Common myeloid progenitor, CD34-positive (primary cell): ENCODE measurements around the gene IFFO2.
"Not testable (repeated sequence)": the region's sequence is repeated elsewhere in the genome, so short reads cannot be mapped to it uniquely, and the experiment has no call there.

Experiments
- CTCF ChIA-PET: fragments of 350-600 bp; sonication (Branson Sonifier 250); formaldehyde crosslinking; loops from one replicate; lab custom pipeline; 2021; ENCODE audit warnings: antibody characterized with exemption; lab: Charles Lee
- POLR2A ChIA-PET: fragments of 350-600 bp; sonication (Branson Sonifier 250); formaldehyde crosslinking; loops from one replicate; lab custom pipeline; 2021; ENCODE audit warnings: antibody characterized with exemption; lab: Charles Lee
- DNase-seq, 3 donors: peaks; one replicate each; pipeline versions ENCODE4 v3.0.0 to v3.0.0-alpha.2; 2013
- H3K27ac ChIP-seq, 2 experiments: 1 replicate in 1 of 2; 2 replicates in 1 of 2; pipeline ENCODE4 v1.7.0; 2013; ENCODE audit warnings: inconsistent platforms in 2 of 2, low read length in 2 of 2, mild to moderate bottlenecking in 2 of 2, low read depth in 1 of 2, moderate library complexity in 1 of 2; ENCODE audit not compliant: severe bottlenecking in 2 of 2, insufficient read depth in 1 of 2, poor library complexity in 1 of 2
- H3K27me3 ChIP-seq, 5 experiments: replicated peaks in 2 of 5; 1 replicate in 3 of 5; 2 replicates in 2 of 5; pipeline versions ENCODE4 v1.6.1 to v1.7.0; 2013; ENCODE audit warnings: low read length in 4 of 5, mild to moderate bottlenecking in 2 of 5, moderate library complexity in 2 of 5, inconsistent platforms in 1 of 5; ENCODE audit not compliant: insufficient read depth in 5 of 5, control insufficient read depth in 4 of 5
- H3K36me3 ChIP-seq, 4 experiments: 1 replicate in 2 of 4; 2 replicates in 2 of 4; pipeline versions ENCODE4 v1.6.1 to v1.7.0; 2013; ENCODE audit warnings: low read length in 3 of 4, control low read depth in 1 of 4, mild to moderate bottlenecking in 1 of 4; ENCODE audit not compliant: control insufficient read depth in 4 of 4, insufficient read depth in 4 of 4
- H3K4me1 ChIP-seq, 4 experiments: 1 replicate in 3 of 4; 2 replicates in 1 of 4; pipeline versions ENCODE4 v1.6.1 to v1.7.1; 2013; ENCODE audit warnings: low read length in 3 of 4, mild to moderate bottlenecking in 3 of 4, control low read depth in 1 of 4, inconsistent platforms in 1 of 4, moderate library complexity in 1 of 4; ENCODE audit not compliant: control insufficient read depth in 4 of 4, insufficient read depth in 4 of 4; ENCODE audit errors: control extremely low read depth in 1 of 4
- H3K4me3 ChIP-seq, 7 experiments: 1 replicate in 4 of 7; 2 replicates in 3 of 7; pipeline versions ENCODE4 v1.5.1 to v1.7.0; 2013; ENCODE audit warnings: mild to moderate bottlenecking in 7 of 7, low read length in 6 of 7, moderate library complexity in 6 of 7, inconsistent platforms in 2 of 7, low read depth in 2 of 7, control low read depth in 1 of 7; ENCODE audit not compliant: insufficient read depth in 4 of 7, control insufficient read depth in 1 of 7; ENCODE audit errors: extremely low read depth in 1 of 7
- H3K9me3 ChIP-seq, 5 experiments: 1 replicate in 4 of 5; 2 replicates in 1 of 5; pipeline versions ENCODE4 v1.6.1 to v1.7.1; 2013; ENCODE audit warnings: low read length in 4 of 5, mild to moderate bottlenecking in 2 of 5, inconsistent platforms in 1 of 5, low read depth in 1 of 5, moderate library complexity in 1 of 5; ENCODE audit not compliant: control insufficient read depth in 4 of 5, insufficient read depth in 2 of 5; ENCODE audit errors: control extremely low read depth in 1 of 5
- WGBS: methylation state at CpG from one replicate; pipeline ENCODE4 v1.1.5; 2013; ENCODE audit not compliant: insufficient coverage; 5-methylcytosine and 5-hydroxymethylcytosine counted together

The IFFO2 gene

DNA sequence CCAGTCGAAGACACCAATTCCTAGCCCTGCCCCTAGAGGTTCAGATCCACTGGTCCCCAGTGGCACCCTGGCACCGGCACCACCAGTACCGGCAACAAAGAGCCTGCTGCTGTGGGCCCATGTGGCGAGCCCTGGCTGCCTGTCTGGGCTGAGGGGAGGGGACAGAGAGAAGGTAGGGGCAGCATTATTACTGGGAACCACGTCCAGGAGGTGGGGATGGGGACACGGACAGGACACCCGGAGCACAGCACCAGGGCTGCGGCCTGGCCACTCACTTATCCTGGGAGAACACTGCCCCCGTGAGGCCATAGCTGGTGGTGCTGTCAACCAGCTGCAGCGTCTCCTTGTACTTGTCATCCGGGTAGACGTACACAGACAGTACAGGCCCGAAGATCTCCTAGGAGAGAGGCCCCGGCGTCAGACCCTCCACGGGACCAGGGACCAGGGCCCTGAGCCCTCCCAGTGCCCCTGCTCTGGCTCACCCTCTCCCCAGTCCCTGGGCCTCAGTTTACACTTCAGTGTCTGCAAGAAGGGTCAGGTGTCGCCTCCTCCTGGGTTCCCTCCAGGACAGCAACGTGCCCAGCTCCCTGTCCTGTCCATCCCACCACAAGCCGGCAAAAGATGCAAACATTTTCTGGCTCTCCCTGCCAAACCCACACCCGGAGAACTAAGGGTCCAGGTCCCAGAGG, 81.2 kb downstream of the IFFO2 start:
- H3K4me1 ChIP-seq, result no peaks in the 10 kb centered on the region
- ChIA-PET CTCF (interaction anchor here (0.8 to 5.8 kb wide), 7 partner anchors 9 to 277 kb away, joined by 3 to 29 read pairs (median 5); no protein-coding TSS in a partner anchor), POLR2A (no interaction called here)
- no peaks in the 10 kb centered on the region for H3K9me3 ChIP-seq
- H3K27me3 ChIP-seq, result no peaks in the 10 kb centered on the region
- no peaks in the 10 kb centered on the region for H3K36me3 ChIP-seq
- WGBS, result 52% methylated on average over 19 of the region's 20 CpGs
- no peak overlapping the region for H3K4me3 ChIP-seq
- peak; percentile 70 to 87 (median 81) for DNase-seq
- no peak overlapping the region for H3K27ac ChIP-seq

DNA sequence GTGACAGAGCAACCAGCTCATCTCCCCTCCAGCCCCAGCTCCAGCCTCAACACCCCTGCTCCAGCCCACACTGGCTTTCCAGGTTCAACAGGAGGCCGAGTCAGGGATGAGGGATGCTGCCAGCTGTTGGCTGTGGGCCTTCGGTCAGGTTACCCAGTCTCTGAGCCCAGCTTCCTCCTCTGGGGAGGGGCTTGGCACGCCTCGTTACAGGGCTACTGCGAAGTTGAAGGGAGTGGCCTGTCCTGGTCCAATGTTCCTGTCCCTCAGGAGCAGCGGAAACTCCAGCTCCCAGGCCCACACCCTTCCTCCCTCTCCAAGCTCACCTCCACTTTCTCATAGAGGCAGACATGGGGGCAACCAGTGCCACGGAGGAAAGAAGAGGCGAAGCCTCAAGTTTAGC, 81.9 kb downstream of the IFFO2 start:
- Histone ChIP-seq H3K4me1 (no peaks in the 10 kb centered on the region), H3K36me3 (no peaks in the 10 kb centered on the region), H3K27me3 (no peaks in the 10 kb centered on the region), H3K9me3 (no peaks in the 10 kb centered on the region), H3K27ac (no peak overlapping the region), H3K4me3 (no peak overlapping the region)
- POLR2A ChIA-PET, result no interaction called here
- WGBS, result 95% methylated on average over 6 of the region's 8 CpGs
- CTCF ChIA-PET, result interaction anchor here (0.8 to 5.8 kb wide), 8 partner anchors 10 to 276 kb away, joined by 3 to 29 read pairs (median 4); no protein-coding TSS in a partner anchor
- no peak for DNase-seq

DNA sequence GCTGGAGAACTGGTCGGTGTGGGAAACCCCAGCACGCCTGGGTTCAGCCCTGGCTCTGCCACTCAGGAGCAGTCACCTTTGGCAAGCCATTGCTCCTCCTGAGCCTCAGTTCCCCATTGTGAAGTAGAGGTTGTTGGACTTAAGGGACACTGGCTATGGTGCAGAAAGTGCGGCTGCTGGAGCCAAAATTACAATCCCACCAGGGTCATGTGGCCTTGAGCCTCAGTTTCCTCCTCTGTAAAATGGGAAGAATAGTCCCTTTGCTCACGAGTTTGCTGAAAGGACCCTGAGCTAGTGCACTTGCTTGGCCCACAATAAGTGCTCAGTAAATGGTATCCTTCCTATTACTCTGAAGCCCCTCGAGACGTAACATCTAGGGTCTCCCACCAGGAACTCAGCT, 82.4 kb downstream of the IFFO2 start:
- ChIA-PET POLR2A (no interaction called here), CTCF (interaction anchor here (0.8 to 5.8 kb wide), 6 partner anchors 10 to 276 kb away, joined by 3 to 29 read pairs (median 7); no protein-coding TSS in a partner anchor)
- Histone ChIP-seq H3K27ac (no peak overlapping the region), H3K4me1 (no peaks in the 10 kb centered on the region), H3K36me3 (no peaks in the 10 kb centered on the region), H3K4me3 (no peak overlapping the region), H3K9me3 (no peaks in the 10 kb centered on the region), H3K27me3 (peaks cover 0 to 4% (median 0%) of the 10 kb centered on the region in 5 experiments)
- 96% methylated on average over 6 of the region's 6 CpGs for WGBS
- no peak for DNase-seq

DNA sequence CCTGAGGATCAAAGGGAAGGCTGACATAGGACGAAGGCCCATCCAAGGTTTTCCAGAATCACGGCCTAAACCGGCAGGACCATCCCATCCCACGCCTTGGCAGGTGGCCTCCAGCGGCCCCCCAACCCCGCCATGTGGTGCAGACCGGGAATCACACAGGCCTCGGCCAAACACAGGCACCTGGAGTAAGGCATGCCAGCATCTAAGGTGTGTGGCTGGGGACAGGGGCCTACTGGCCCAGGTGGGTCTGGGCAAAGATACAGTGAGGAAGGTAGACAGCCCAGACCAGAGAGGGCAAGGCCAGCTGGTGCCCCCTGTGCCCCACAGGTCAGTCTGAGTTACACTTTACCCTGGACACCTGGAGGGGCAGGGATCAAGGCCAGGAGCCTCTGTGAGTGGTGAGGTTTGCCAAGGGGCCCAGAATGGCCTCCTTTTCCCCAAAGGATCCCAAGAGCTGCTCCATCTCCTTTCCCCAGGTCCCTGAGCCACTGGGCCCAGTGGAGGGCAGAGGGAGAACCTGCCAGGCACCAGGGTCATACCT, 84.3 kb downstream of the IFFO2 start:
- ChIA-PET POLR2A (no interaction called here), CTCF (interaction anchor here (5.8 kb wide), 1 partner anchor 12 kb away, joined by 29 read pairs; no protein-coding TSS in a partner anchor)
- Histone ChIP-seq H3K27ac (no peak overlapping the region), H3K27me3 (peaks cover 0 to 12% (median 0%) of the 10 kb centered on the region in 5 experiments), H3K4me1 (no peaks in the 10 kb centered on the region), H3K36me3 (no peaks in the 10 kb centered on the region), H3K9me3 (no peaks in the 10 kb centered on the region), H3K4me3 (no peak overlapping the region)
- 85% methylated on average over 5 of the region's 8 CpGs for WGBS
- no peak for DNase-seq

DNA sequence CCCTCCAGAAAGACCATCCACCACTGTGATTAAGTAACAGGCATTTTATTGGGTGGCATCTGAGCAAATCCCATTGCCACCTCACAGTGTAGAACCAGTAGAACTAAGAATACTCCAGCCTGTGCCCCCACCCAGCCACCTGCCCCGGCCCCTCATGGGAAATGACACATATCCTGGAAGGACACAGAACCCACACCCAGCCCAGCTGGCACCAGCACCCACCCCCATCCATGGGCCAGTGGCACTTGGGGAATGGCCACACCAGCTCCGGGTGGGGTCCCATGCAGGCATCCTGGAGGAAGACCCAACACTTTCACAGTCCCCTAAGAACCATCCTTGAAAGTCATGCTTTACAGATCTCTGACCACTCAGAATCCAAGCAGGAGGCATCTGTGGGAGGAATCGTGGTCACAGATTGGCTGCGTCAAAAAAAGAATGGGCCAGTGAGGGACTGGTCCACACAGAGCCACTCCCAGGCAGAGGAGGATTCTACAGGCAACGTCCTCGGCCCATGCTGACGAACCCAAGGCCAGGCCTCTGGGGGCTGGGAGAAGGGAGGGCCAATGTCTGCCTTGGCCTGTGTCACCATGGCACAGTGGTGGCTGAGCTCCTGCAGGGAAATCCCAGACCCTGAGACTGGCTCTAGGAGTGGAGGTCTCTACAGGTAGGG, 84.9 kb downstream of the IFFO2 start:
- Histone ChIP-seq H3K9me3 (no peaks in the 10 kb centered on the region), H3K4me1 (no peaks in the 10 kb centered on the region), H3K4me3 (no peak overlapping the region), H3K27ac (no peak overlapping the region), H3K27me3 (peaks cover 0 to 17% (median 0%) of the 10 kb centered on the region in 5 experiments), H3K36me3 (no peaks in the 10 kb centered on the region)
- WGBS, result 97% methylated on average over 3 of the region's 7 CpGs
- CTCF ChIA-PET, result interaction anchor here (5.8 kb wide), 1 partner anchor 13 kb away, joined by 29 read pairs; no protein-coding TSS in a partner anchor
- no peak for DNase-seq
- POLR2A ChIA-PET, result no interaction called here

DNA sequence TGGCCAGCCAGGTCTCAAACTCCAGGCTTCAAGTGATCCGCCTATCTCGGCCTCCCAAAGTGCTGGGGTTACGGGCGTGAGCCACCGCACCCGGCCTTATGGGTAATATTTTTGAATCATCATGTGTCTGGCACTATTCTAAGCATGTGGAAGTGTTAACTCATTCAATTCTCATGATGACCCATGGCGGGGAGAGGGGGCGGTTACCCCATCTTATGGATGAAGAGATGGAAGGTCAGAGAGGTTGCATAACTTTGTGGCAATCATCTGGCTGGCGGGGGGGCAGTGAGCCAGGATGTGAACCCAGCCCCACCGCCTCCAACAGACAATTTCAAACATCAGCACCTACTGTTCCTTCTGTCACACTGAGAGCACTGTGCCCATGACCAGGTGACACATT, 85.5 kb downstream of the IFFO2 start:
- CTCF ChIA-PET, result interaction anchor here (5.8 kb wide), 1 partner anchor 13 kb away, joined by 29 read pairs; no protein-coding TSS in a partner anchor
- Histone ChIP-seq H3K4me1 (no peaks in the 10 kb centered on the region), H3K27me3 (peaks cover 0 to 19% (median 0%) of the 10 kb centered on the region in 5 experiments), H3K4me3 (no peak overlapping the region), H3K9me3 (no peaks in the 10 kb centered on the region), H3K27ac (no peak overlapping the region), H3K36me3 (no peaks in the 10 kb centered on the region)
- WGBS, result 97% methylated on average over 7 of the region's 10 CpGs
- DNase-seq, result no peak
- POLR2A ChIA-PET, result no interaction called here

DNA sequence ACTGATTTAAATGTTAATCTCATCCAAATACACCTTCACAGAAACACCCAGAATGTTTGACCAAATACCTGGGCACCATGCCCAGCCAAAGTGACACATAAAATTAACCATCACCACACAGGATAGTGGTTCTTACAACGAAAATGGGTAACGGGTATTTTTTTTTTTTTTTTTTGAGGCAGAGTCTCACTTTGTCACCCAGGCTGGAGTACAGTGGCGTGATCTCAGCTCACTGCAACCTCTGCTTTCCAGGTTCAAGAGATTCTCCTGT, 85.9 kb downstream of the IFFO2 start:
- POLR2A ChIA-PET, DNase-seq: not testable (repeated sequence)
- CTCF ChIA-PET, result interaction anchor here (5.8 kb wide), 1 partner anchor 14 kb away, joined by 29 read pairs; no protein-coding TSS in a partner anchor

More for the DNA sequence above, 85.9 kb downstream of the IFFO2 start:
- not testable (repeated sequence) for H3K9me3 ChIP-seq, H3K36me3 ChIP-seq, H3K4me1 ChIP-seq, H3K4me3 ChIP-seq, H3K27ac ChIP-seq
- WGBS, result no CpG with 5 or more reads among the region's 3 CpGs
- peaks cover 0 to 23% (median 0%) of the 10 kb centered on the region in 5 experiments for H3K27me3 ChIP-seq
